HG03097 (cell line): ENCODE results near the gene MAD2L2.
A peak's percentile ranks its signal among the peaks of the same experiment; 100 is the strongest.

Experiments
- ATAC-seq: cut with Tn5 transposase; IDR thresholded peaks from one replicate; pipeline ENCODE4 v1.9.1; 2021; ENCODE audit not compliant: unreplicated experiment, low FRiP score

Gene MAD2L2

DNA sequence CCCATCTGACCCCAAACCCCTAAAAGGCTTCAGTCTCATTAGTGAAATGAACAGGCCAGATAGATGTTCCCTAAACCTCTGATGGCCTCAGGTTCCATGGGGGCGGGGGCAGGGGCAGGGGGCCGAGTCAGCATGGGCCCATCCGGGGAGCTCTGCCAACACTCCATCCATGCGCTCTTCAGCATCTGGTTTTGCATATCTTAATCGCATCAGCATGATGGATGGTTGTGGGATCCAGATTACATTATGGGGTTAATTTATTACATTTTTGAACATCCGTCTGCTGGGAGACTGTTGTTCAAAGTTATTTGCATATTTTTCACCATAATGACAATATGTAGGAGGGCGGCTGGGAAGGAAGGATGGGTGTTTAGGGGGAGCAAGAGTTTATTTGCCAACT is 3.1 kb upstream of the MAD2L2 start:
- ATAC-seq = no peak

DNA sequence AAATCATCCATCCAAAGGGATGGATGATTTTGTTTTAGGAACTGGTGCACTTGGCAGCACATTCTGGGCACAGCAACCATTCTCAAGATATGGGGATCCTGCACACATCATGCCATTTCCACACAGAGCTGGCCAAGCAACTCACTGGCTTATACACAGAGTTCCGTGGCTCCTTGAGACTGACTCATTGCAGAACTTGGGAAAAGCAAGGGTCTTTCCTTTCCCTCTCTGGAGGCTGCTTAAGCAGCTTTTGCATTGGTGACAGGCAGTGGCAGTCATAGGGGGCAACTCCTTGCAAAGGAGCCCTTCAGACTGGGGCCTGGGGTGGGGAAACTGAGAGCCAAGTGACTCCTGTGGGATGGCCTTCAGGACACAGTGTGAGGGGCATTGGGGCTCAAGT is 1.9 kb upstream of the MAD2L2 start:
- no peak for ATAC-seq

GRCh38 chr1:11682287-11682771 is 1.4 kb upstream of the MAD2L2 start:
- no peak for ATAC-seq

GRCh38 chr1:11680270-11681070 is 478 bp downstream of the MAD2L2 start:
- no peak for ATAC-seq

DNA sequence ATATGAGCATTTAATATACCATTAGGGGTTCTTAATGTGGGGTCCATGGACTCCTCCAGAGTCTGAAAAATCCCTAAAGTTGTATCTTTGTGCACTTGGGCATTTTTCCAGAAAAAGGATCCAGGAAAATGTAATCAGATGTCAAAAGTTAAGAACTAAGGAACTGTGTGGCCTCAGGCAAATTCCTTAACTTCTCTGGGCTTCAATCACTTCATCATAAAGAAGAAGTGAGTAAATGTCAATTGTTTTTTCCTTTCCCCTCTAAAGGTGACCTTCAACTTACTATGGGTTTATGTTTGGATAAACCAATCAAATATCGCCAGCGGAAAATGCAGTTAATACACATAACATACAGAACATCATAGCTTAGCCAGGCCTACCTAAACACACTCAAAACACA is 2.5 kb downstream of the MAD2L2 start:
- ATAC-seq = no peak

DNA sequence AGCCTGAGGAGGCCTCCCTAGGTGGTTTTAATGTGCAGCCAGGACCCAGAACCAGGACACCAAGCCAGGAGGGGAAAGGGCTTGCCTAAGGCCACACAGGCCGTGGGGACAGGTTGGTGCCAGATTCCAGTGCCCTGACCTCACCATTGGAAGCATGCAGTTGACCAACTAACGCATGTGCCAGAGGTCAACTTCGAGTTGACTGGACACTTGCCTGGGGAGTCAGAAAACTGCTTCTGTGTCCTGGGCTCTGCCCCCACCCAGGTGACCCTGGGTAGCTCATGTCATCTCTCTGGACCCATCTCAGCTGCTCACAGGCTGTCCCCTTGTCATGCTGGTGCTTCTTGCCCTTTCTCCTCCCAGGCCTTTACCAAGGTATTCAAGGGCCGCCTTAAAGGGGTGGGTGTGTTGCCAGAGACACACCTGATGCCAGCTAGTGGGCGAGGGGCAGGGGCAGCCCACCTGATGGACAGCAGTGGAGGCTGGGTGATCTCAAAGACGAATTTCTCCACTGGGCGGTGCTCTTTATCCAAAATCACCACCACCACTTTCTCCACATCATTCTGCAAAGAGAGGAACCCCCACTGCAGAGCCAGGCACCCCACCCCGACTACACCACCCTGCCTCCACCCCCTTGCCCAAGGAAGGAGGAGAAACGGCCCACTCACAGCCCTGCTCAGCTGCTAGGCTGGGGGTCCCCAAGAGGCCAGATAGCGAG is 4.4 kb downstream of the MAD2L2 start:
- no peak for ATAC-seq

DNA sequence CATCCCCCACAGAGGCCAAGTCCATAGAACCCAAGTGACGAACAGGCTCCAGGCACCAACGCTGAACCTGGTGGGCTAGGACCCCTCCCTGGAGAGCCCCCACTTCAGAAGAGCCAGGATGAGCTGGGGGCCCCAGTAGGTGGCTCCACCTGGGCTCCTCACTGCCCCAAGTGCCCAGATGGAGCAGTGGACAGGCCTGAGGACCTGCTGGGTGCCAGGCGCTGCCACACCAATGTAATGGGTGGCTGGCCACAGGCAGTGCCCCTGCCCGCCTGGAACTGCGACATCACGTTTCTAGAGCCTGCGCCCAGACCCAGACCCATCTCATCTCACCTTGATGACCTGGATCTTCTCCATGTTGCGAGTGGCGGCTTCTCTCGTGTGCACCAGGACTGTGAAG is 5.6 kb downstream of the MAD2L2 start:
- ATAC-seq = no peak

- ATAC-seq = no peak
Observed at GRCh38 chr1:11674488-11674887, 6.5 kb downstream of the MAD2L2 start.

- ATAC-seq = no peak
Observed at GRCh38 chr1:11673089-11673769, 7.7 kb downstream of the MAD2L2 start.

DNA sequence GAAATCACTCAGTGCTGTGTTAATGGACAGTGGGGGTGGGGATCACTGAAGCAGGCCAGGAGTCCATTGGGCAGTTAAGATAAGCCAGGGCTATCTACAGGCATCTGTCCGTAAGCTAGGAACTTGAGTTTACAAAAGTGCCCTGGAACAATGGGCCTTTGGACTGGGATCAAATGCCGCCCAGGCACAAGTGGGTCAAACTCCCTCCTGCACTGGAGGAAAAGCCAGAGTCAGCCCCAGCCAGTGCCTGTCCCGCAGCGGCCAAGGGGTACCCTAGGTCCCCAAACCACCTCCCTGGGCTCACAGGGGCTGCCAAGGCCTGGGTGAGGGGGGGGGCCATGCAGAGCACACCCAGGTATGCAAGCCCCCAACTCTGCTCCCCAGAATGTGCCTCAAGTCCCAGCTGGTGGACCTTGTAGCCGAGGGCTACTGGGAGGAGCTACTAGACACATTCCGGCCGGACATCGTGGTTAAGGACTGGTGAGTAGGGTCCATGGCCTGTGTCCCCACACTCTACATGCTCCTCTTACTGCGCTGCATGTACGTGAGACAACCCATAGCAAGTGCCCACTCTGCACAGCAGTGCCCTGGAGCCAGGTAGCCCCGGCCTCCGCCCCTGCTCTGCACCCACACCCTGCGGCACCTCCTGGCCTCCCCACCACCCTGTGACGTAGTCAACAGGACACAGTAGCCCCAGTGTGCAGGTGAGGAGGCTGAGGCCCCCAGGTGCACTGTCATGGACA is 9.2 kb downstream of the MAD2L2 start:
- no peak for ATAC-seq

DNA sequence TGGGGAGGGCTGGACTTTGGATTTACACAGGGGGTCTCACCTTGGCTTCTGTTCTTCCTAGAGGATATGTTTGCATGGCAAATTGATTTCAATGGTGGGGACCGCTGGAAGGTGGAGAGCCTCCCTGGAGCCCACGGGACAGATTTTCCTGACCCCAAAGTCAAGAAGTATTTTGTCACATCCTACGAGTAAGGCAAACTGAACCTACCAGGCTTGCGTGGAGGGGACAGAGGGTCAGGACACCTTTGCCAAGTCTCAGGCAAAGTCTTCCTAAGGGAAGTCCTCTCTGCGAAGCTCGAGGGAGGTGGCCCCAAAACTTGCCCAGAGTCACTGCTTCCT is 9.8 kb downstream of the MAD2L2 start:
- ATAC-seq = no peak

DNA sequence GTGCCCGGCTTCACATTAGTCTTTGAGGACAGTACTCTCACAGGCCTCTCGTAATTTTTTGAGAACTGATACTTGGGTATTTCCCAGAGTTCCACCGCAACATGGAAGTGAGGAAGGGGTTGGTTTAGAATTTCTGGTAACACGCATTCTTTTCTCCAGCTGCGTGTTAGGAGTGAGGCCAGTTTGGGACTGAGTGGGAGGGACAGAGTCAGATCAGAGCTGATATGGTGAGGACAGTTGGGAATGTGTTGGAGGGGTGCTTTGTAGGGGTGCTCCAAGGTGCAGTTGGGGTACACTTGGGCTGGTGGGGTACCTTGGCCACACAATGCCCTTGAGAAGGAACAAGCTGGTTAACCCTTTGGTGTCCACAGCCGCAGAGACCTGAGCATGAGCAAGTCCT is 10.2 kb downstream of the MAD2L2 start:
- ATAC-seq = no peak

DNA sequence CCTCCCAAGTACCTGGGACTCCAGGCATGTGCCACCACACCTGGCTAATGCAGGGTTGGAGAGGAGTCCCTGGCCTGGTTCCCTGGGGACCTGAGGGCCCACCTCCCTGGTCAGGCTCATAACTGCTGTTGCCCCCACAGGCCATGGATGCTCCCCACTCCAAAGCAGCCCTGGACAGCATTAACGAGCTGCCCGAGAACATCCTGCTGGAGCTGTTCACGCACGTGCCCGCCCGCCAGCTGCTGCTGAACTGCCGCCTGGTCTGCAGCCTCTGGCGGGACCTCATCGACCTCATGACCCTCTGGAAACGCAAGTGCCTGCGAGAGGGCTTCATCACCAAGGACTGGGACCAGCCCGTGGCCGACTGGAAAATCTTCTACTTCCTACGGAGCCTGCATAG is 12.4 kb downstream of the MAD2L2 start:
- no peak for ATAC-seq

GRCh38 chr1:11664336-11665065 is 16.4 kb downstream of the MAD2L2 start:
- ATAC-seq = peak; percentile 35

GRCh38 chr1:11661103-11661502 is 19.8 kb downstream of the MAD2L2 start:
- no peak for ATAC-seq

GRCh38 chr1:11659748-11660147 is 21.2 kb downstream of the MAD2L2 start:
- no peak for ATAC-seq

DNA sequence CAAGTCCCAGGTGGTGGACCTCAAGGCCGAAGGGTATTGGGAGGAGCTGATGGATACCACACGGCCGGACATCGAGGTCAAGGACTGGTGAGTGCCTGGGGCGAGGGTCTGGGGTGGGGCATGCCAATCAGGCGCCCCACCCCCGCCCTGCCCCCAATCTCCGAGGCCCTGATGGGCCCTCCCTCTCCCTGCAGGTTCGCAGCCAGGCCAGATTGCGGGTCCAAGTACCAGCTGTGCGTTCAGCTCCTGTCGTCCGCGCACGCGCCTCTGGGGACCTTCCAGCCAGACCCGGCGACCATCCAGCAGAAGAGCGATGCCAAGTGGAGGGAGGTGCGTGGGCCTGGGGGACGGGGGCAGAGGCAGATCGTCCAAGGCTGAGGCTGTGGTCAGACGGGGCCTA is 22.4 kb downstream of the MAD2L2 start:
- no peak for ATAC-seq

DNA sequence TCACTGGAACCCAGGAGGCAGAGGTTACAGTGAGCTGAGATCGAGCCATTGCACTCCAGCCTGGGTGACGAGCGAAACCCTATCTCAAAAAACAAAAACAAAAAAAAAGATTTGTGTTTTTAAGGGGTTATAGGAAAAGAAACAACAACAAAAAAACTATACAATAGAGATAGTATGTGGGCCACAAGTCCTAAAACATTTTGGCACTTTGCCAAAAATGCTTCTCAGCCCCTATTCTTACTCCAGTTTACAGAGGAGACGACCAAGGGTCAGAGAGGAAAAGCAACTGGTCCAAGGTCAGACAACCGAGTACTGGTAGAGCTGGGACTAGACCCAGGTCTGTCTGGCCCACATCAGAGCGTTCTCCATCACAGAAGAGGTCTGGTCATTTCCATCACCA is 23.3 kb downstream of the MAD2L2 start:
- ATAC-seq = no peak

DNA sequence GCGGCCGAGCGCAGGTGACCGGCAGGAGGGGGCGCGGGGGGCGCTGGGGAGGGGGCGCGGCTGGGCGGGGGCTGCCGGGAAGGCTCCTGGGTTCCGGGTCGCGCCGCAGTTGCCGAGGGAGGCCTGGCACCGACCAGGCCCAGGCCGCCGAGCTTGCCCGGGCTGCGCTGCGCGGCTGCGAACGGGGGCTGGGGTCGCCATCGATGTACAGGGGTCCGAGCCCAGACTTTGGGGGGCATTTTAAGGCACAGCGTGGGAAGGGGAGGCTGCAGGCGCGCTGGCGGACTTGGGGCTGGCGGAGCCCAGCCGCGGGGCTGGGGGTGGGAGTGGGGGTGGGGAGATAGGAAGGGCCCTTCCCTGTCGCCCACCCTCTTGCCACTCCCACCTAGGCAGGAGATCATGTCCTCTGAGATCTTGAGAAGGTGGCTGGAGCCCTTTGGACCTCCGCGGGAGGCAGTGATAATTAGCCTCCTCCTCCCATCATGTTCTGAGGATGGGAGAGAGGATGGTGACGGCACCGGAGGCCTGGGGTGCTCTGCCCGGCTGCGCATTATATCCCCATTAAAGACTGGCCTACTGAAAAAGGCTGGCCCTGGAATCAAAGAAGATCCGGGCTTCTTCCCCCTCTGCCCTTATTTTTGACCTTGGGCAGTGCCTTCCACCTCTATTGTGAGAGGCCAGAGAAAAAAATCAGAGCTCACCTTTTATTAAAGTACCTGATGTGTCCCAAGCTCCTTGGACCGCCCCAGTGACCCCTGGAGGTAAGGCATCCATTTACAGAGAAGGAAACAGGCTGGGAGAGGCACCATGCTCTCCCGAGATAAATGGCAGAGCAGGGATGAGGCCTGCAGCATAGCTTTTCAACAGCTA is 25.8 kb downstream of the MAD2L2 start:
- ATAC-seq = no peak
